WTC11 (cell line): Measurements from ENCODE around the gene ZNF556.

ENCODE experiments used
- CBFB ChIP-seq: sonication (generic); formaldehyde crosslinking; IDR thresholded peaks from 2 replicates; pipeline ENCODE4 v1.8.1; 2022; ENCODE audit warnings: mild to moderate bottlenecking, low read depth, missing genetic modification reagents
- CTCF ChIP-seq: fragments of 200-600 bp; IDR thresholded peaks from 2 replicates; pipeline ENCODE4 v1.8.0; 2022; ENCODE audit warnings: antibody characterized with exemption
- TF ChIP-seq, protein P1 (sequence below): sonication (generic); formaldehyde crosslinking; IDR thresholded peaks from 2 replicates; pipeline ENCODE4 v1.8.1; 2023; ENCODE audit warnings: mild to moderate bottlenecking, moderate library complexity, missing genetic modification reagents
- TF ChIP-seq, protein P2 (sequence below): fragments of 250-450 bp; sonication (Bioruptor Pico); IDR thresholded peaks from 2 replicates; pipeline ENCODE4 v1.9.0; 2021; ENCODE audit warnings: mild to moderate bottlenecking

DNA sequence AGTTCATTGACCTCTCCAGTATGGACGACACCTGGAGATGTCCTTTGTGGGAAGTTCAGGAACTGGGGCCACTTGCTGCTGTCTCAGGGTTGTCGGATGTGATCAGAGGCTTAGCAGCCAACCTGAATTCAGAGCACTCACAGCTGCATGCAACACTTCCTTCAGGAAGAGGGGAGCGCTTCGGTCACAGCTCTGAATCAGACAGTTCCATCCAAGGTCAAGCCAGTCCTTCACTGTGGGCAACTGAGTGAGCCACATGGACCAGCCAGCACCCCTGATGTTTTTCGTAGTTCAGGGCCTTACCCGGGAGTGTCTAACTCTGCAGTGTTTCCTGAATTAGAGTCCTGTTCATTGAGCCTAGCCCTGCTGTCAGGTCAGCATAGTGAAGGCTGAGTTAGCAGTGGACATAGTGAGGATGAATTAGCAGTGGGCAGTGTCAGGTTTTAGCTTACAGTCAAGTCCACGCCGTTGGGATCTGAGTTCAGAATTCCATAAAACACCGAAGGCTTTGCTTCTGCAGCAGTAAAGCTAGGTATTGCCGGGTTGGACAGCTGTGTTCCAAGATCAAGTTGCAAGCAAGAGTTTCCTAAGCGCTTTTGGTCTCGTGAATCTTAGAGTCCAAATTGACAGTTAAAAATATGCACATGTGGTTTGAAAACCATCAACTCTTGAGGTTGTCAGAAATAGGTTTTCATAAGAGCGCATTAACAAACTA, 20.8 kb upstream of the ZNF556 start:
- TF ChIP-seq CTCF (no peak), CBFB (CRISPR knock-in tag) (no peak)
- TF ChIP-seq, protein P1, sequence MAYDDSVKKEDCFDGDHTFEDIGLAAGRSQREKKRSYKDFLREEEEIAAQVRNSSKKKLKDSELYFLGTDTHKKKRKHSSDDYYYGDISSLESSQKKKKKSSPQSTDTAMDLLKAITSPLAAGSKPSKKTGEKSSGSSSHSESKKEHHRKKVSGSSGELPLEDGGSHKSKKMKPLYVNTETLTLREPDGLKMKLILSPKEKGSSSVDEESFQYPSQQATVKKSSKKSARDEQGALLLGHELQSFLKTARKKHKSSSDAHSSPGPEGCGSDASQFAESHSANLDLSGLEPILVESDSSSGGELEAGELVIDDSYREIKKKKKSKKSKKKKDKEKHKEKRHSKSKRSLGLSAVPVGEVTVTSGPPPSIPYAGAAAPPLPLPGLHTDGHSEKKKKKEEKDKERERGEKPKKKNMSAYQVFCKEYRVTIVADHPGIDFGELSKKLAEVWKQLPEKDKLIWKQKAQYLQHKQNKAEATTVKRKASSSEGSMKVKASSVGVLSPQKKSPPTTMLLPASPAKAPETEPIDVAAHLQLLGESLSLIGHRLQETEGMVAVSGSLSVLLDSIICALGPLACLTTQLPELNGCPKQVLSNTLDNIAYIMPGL (CRISPR knock-in tag) = no peak
- TF ChIP-seq, protein P2, sequence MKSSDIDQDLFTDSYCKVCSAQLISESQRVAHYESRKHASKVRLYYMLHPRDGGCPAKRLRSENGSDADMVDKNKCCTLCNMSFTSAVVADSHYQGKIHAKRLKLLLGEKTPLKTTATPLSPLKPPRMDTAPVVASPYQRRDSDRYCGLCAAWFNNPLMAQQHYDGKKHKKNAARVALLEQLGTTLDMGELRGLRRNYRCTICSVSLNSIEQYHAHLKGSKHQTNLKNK (CRISPR knock-in tag) = no peak
